H1 (cell line): ENCODE results near the gene ASTN1. TPM values are rescaled to one million over a fixed set of nuclear protein-coding genes. Genes with fewer than 3 reads are reported as not detected.

Source experiments
- CBX5 ChIP-seq: fragments of 300-800, 300-1000 bp; sonication (generic); IDR thresholded peaks from 2 replicates; pipeline ENCODE4 v1.7.1; 2016; ENCODE audit warnings: antibody characterized with exemption, low read length, low read depth
- CHD2 ChIP-seq: IDR thresholded peaks from 2 replicates; pipeline ENCODE4 v1.6.1; 2012; ENCODE audit warnings: low read length, improper control_type of control experiment
- GABPA ChIP-seq: IDR thresholded peaks from 2 replicates; pipeline ENCODE4 v1.6.1; 2011; ENCODE audit warnings: mild to moderate bottlenecking, low read length, moderate library complexity, borderline replicate concordance; ENCODE audit not compliant: insufficient read depth
- NRF1 ChIP-seq: IDR thresholded peaks from 2 replicates; pipeline ENCODE4 v1.6.1; 2011; ENCODE audit warnings: mild to moderate bottlenecking, low read depth, low read length, improper control_type of control experiment
- RAD21 ChIP-seq, 2 experiments: IDR thresholded peaks in 1 of 2; conservative IDR thresholded peaks in 1 of 2; 2 replicates each; pipeline ENCODE4 v1.6.1; 2011; ENCODE audit warnings: low read depth in 2 of 2, low read length in 2 of 2, improper control_type of control experiment in 1 of 2, inconsistent platforms in 1 of 2, mild to moderate bottlenecking in 1 of 2, moderate library complexity in 1 of 2
- RBBP5 ChIP-seq: IDR thresholded peaks from 2 replicates; pipeline ENCODE4 v1.7.1; 2012; ENCODE audit warnings: low read depth, mild to moderate bottlenecking, inconsistent platforms, low read length, moderate library complexity, borderline replicate concordance
- SIN3A ChIP-seq, 2 experiments: IDR thresholded peaks in 1 of 2; conservative IDR thresholded peaks in 1 of 2; 2 replicates each; pipeline ENCODE4 v1.6.1; 2011 to 2012; ENCODE audit warnings: low read length in 2 of 2, improper control_type of control experiment in 1 of 2, low read depth in 1 of 2, mild to moderate bottlenecking in 1 of 2
- SP2 ChIP-seq: IDR thresholded peaks from 2 replicates; pipeline ENCODE4 v1.6.1; 2012; ENCODE audit warnings: mild to moderate bottlenecking, low read length, inconsistent platforms
- SRF ChIP-seq: IDR thresholded peaks from 2 replicates; pipeline ENCODE4 v1.6.1; 2011; ENCODE audit warnings: mild to moderate bottlenecking, low read depth, low read length, moderate library complexity
- polyA plus RNA-seq, 7 experiments: library from polyadenylated mRNA; depleted of rRNA in 3 of 7; stranded (reverse) in 5 of 7; unstranded in 2 of 7; fragments of >200 nt in 5 of 7; fragments of 200-250 nt in 2 of 7; gene quantifications; 1 replicate in 5 of 7; 2 replicates in 1 of 7; 4 replicates in 1 of 7; pipeline versions ENCODE4 v1.2.1 to v1.2.3, GENCODE V29; 2011 to 2013; ENCODE audit warnings: missing spikeins in 2 of 7, mixed read lengths in 2 of 7
- total RNA-seq: library from RNA; stranded (reverse); fragmentation: NEBNext Ultra II Directional; extraction: Animal tissue kit (Norgen Biotek cat#: 25700); gene quantifications from 2 replicates; pipeline ENCODE4 v1.2.1, GENCODE V29; 2021
- TF ChIP-seq, protein P1 (sequence below): fragments of 300-600 bp; sonication (generic); IDR thresholded peaks from 2 replicates; pipeline ENCODE4 v1.7.1; 2012; ENCODE audit warnings: low read length, moderate library complexity, mild to moderate bottlenecking, inconsistent platforms; ENCODE audit not compliant: insufficient replicate concordance

ASTN1 gene
- total and polyA plus RNA-seq, 2 of the 8 experiments (the other 6 are each of a cell fraction or from before 2014, with no cell fraction given), result 2.9 to 4.1 TPM

DNA sequence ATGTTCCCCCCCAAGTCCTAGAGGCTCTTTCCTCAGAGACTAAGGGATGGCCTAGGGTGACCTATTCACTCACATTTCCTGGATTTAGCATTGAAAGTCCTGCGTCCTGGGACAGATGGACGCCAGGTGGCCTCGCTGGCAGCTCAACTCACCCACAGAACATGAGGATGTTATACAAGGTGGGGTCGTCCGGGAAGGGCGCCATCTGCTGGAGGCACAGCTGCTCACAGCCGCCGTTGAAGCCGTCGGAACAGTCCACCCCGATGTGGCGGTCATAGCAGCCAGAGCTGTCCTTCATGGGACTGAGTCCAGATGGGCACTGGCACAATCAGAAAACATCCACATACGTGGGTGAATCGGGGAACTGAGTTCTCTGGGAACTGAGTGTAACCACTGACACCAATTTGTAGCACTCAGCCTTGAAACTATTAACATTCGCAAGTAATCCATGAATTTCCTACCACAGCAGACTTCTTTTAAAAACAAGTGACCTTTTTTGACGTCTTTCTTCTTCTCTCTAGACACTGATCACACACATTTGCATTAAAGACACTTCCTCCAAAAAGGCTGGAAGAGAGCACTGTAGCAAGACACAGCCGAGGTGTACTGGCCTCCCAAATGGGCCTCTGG lies 215.4 kb downstream of the ASTN1 start (continued):
- TF ChIP-seq GABPA (no peak), CHD2 (no peak), NRF1 (no peak), CBX5 (no peak), SRF (no peak), SP2 (no peak), RBBP5 (no peak), RAD21 (IDR thresholded peaks at IDR 0.05 in 1 of 2, conservative IDR thresholded peaks at IDR 0.05 in 1 of 2; ENCODE audit: low read depth in 2 of 2, low read length in 2 of 2) (peak; percentile 77 to 83), SIN3A (conservative IDR thresholded peaks at IDR 0.05 in 1 of 2, IDR thresholded peaks at IDR 0.05 in 1 of 2; ENCODE audit: low read depth in 1 of 2, low read length in 2 of 2) (0 out of 4 replicates have a peak, but pooled peaks of 1 of the 2 experiments have one; percentile 35)
- TF ChIP-seq, protein P1, sequence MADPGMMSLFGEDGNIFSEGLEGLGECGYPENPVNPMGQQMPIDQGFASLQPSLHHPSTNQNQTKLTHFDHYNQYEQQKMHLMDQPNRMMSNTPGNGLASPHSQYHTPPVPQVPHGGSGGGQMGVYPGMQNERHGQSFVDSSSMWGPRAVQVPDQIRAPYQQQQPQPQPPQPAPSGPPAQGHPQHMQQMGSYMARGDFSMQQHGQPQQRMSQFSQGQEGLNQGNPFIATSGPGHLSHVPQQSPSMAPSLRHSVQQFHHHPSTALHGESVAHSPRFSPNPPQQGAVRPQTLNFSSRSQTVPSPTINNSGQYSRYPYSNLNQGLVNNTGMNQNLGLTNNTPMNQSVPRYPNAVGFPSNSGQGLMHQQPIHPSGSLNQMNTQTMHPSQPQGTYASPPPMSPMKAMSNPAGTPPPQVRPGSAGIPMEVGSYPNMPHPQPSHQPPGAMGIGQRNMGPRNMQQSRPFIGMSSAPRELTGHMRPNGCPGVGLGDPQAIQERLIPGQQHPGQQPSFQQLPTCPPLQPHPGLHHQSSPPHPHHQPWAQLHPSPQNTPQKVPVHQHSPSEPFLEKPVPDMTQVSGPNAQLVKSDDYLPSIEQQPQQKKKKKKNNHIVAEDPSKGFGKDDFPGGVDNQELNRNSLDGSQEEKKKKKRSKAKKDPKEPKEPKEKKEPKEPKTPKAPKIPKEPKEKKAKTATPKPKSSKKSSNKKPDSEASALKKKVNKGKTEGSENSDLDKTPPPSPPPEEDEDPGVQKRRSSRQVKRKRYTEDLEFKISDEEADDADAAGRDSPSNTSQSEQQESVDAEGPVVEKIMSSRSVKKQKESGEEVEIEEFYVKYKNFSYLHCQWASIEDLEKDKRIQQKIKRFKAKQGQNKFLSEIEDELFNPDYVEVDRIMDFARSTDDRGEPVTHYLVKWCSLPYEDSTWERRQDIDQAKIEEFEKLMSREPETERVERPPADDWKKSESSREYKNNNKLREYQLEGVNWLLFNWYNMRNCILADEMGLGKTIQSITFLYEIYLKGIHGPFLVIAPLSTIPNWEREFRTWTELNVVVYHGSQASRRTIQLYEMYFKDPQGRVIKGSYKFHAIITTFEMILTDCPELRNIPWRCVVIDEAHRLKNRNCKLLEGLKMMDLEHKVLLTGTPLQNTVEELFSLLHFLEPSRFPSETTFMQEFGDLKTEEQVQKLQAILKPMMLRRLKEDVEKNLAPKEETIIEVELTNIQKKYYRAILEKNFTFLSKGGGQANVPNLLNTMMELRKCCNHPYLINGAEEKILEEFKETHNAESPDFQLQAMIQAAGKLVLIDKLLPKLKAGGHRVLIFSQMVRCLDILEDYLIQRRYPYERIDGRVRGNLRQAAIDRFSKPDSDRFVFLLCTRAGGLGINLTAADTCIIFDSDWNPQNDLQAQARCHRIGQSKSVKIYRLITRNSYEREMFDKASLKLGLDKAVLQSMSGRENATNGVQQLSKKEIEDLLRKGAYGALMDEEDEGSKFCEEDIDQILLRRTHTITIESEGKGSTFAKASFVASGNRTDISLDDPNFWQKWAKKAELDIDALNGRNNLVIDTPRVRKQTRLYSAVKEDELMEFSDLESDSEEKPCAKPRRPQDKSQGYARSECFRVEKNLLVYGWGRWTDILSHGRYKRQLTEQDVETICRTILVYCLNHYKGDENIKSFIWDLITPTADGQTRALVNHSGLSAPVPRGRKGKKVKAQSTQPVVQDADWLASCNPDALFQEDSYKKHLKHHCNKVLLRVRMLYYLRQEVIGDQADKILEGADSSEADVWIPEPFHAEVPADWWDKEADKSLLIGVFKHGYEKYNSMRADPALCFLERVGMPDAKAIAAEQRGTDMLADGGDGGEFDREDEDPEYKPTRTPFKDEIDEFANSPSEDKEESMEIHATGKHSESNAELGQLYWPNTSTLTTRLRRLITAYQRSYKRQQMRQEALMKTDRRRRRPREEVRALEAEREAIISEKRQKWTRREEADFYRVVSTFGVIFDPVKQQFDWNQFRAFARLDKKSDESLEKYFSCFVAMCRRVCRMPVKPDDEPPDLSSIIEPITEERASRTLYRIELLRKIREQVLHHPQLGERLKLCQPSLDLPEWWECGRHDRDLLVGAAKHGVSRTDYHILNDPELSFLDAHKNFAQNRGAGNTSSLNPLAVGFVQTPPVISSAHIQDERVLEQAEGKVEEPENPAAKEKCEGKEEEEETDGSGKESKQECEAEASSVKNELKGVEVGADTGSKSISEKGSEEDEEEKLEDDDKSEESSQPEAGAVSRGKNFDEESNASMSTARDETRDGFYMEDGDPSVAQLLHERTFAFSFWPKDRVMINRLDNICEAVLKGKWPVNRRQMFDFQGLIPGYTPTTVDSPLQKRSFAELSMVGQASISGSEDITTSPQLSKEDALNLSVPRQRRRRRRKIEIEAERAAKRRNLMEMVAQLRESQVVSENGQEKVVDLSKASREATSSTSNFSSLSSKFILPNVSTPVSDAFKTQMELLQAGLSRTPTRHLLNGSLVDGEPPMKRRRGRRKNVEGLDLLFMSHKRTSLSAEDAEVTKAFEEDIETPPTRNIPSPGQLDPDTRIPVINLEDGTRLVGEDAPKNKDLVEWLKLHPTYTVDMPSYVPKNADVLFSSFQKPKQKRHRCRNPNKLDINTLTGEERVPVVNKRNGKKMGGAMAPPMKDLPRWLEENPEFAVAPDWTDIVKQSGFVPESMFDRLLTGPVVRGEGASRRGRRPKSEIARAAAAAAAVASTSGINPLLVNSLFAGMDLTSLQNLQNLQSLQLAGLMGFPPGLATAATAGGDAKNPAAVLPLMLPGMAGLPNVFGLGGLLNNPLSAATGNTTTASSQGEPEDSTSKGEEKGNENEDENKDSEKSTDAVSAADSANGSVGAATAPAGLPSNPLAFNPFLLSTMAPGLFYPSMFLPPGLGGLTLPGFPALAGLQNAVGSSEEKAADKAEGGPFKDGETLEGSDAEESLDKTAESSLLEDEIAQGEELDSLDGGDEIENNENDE, result no peak
